Ectodermal cell (in vitro differentiated cells): ENCODE measurements around the gene SINHCAF.

Source experiments
- H3K27ac ChIP-seq: 2 replicates; pipeline ENCODE4 v1.7.0; 2013; ENCODE audit warnings: mild to moderate bottlenecking, low read depth, low read length; ENCODE audit not compliant: insufficient read depth, poor library complexity, severe bottlenecking
- H3K27me3 ChIP-seq: 2 replicates; pipeline ENCODE4 v1.7.0; 2013; ENCODE audit warnings: mild to moderate bottlenecking, low read length; ENCODE audit not compliant: insufficient read depth, control insufficient read depth, poor library complexity, severe bottlenecking
- H3K36me3 ChIP-seq: one replicate; pipeline ENCODE4 v1.7.0; 2013; ENCODE audit warnings: low read length; ENCODE audit not compliant: control insufficient read depth, insufficient read depth
- H3K4me1 ChIP-seq: one replicate; pipeline ENCODE4 v1.7.0; 2013; ENCODE audit warnings: low read length; ENCODE audit not compliant: control insufficient read depth, insufficient read depth
- H3K4me3 ChIP-seq: 2 replicates; pipeline ENCODE4 v1.7.0; 2013; ENCODE audit warnings: low read depth, low read length, control low read depth; ENCODE audit not compliant: insufficient read depth
- H3K9me3 ChIP-seq: 2 replicates; pipeline ENCODE4 v1.7.0; 2013; ENCODE audit warnings: mild to moderate bottlenecking, low read length, moderate library complexity; ENCODE audit not compliant: control insufficient read depth
- WGBS, 2 experiments: methylation state at CpG; one replicate each; pipeline ENCODE4 v1.1.7; 2013; ENCODE audit warnings: missing lambda C conversion rate in 2 of 2; 5-methylcytosine and 5-hydroxymethylcytosine counted together

The SINHCAF gene

GRCh38 chr12:31234955-31235867, 90.7 kb downstream of the SINHCAF start:
- Histone ChIP-seq H3K27ac (no peak overlapping the region), H3K27me3 (no peaks in the 10 kb centered on the region), H3K36me3 (no peaks in the 10 kb centered on the region), H3K9me3 (no peaks in the 10 kb centered on the region), H3K4me3 (no peak overlapping the region), H3K4me1 (no peaks in the 10 kb centered on the region)
- WGBS, 2 experiments = 54 to 58% methylated on average over 12 of the region's 12 CpGs

DNA sequence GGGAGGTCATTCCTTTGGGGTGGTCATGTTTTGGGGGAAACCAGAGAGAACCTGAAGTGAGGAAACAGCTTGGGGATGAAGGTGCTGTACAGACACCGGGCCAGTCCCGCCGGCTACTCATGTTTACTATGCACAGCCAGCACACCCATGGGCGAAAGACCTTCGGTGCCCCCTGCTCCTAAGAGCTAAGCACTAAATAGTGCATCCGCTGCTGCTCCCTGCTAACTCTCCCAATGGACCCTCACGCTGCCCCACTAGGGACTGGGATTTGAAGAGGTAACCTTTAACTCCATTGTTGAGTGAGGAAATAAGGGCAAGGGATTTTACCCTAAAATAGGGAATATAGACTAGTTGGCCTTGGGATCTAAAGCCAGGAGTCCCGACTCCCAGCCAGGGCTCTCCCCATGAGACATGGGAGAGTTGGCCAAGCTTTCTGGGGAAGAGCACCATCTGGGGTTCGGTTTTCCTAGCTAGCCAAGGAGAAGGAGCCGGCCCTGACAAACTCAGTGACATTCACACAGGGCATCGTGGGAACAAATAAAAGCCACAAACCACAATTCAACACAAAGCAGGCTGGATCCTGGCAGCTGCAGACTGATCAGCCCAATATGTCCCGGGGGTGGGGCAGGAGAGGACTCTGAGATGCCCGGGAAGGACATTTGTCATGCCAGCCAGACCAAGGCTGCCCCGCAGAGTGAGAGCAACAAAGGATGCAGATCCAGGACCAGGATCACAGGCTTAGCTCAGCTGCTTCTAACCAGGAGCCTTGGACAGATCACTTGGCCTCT, 91.7 kb downstream of the SINHCAF start:
- H3K27me3 ChIP-seq = no peaks in the 10 kb centered on the region
- no peaks in the 10 kb centered on the region for H3K4me1 ChIP-seq
- H3K4me3 ChIP-seq = no peak overlapping the region
- no peaks in the 10 kb centered on the region for H3K9me3 ChIP-seq
- H3K27ac ChIP-seq = no peak overlapping the region
- no peaks in the 10 kb centered on the region for H3K36me3 ChIP-seq
- WGBS, 2 experiments = 77 to 80% methylated on average over 14 of the region's 14 CpGs

DNA sequence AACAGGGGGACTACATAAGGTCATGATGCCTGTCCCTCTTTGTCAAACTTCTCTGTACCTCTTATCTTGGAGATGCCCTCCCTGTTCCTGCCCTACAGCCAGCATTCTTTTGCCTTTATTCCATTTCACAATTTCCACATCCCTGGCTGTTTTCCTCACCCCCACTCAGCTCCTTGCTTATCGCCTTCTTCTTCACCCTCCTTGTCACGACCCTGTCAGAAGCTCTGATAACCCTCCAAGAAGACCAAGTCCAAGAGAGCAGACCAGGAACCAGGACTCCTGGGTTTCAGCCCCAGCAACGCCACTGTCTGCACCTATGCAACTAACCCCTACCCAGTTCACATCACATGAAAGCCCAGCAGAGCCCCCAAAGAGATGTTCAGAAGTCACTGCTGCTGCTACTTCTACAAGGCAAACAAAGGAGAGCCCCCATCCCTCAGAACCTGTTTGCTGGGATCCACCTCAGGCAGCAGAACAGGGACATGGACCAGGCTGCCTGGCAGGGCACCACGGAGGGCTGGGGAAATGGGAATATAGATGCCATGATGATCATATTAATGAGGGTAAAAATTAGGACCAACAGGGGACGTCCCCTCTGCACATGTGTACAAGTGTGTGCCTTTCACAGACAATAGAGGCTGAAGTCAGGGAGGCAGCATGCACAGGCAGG, 92.8 kb downstream of the SINHCAF start:
- Histone ChIP-seq H3K36me3 (no peaks in the 10 kb centered on the region), H3K27ac (no peak overlapping the region), H3K27me3 (no peaks in the 10 kb centered on the region), H3K9me3 (no peaks in the 10 kb centered on the region), H3K4me3 (no peak overlapping the region), H3K4me1 (no peaks in the 10 kb centered on the region)
- WGBS, 2 experiments = 74 to 76% methylated on average over 5 of the region's 5 CpGs

- no peaks in the 10 kb centered on the region for H3K4me1 ChIP-seq
- WGBS, 2 experiments = 71% methylated on average over 11 of the region's 11 CpGs
- no peak overlapping the region for H3K4me3 ChIP-seq
- H3K36me3 ChIP-seq = no peaks in the 10 kb centered on the region
- H3K27ac ChIP-seq = no peak overlapping the region
- no peaks in the 10 kb centered on the region for H3K27me3 ChIP-seq
- no peaks in the 10 kb centered on the region for H3K9me3 ChIP-seq
Measured at GRCh38 chr12:31232361-31232965, 93.5 kb downstream of the SINHCAF start.

- no peaks in the 10 kb centered on the region for H3K9me3 ChIP-seq
- H3K27me3 ChIP-seq = no peaks in the 10 kb centered on the region
- WGBS, 2 experiments = 80 to 81% methylated on average over 14 of the region's 14 CpGs
Measured at GRCh38 chr12:31231611-31232360, 94.2 kb downstream of the SINHCAF start.

More at GRCh38 chr12:31231611-31232360, 94.2 kb downstream of the SINHCAF start:
- no peak overlapping the region for H3K27ac ChIP-seq
- H3K36me3 ChIP-seq = no peaks in the 10 kb centered on the region
- H3K4me3 ChIP-seq = no peak overlapping the region
- no peaks in the 10 kb centered on the region for H3K4me1 ChIP-seq
